ENCODE results near the gene SYT2.
A peak's percentile ranks its signal among the peaks of the same experiment; 100 is the strongest.
"Not testable (repeated sequence)": the region's sequence is repeated elsewhere in the genome, so short reads cannot be mapped to it uniquely, and the experiment has no call there.

SYT2 gene

DNA sequence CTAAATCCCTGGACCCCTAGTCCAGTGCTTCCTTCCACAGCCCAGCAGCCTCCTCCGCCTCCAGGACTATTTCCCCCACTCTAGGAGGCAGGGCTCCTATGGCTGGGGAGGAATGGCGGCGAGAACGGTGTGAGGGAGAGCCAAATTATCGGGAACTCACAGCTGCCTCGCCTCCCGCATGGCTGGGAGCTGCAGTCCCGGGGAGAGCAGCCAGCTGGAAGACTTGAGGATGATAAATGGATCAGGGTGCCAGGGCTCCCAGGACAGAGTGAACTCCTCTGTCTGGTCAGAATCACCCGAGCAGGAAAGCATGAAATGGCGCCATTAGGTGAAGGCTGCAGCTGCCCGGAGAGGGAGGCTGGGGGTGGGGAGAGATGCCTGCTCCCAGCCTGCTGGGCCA is 91.2 kb downstream of the SYT2 start:
- not testable (repeated sequence) for H3K27ac ChIP-seq (ENCODE audit: low read depth, low read length); H3K9me3 ChIP-seq (ENCODE audit: low read length); H3K36me3 ChIP-seq (ENCODE audit: insufficient read depth, low read length); H3K9ac ChIP-seq (ENCODE audit: low read length); H3K27me3 ChIP-seq (ENCODE audit: control insufficient read depth in 1 of 2, insufficient read depth in 2 of 2, low read length in 2 of 2); H3K4me3 ChIP-seq (ENCODE audit: low read depth in 1 of 2, low read length in 2 of 2)
- H3K4me1 ChIP-seq (ENCODE audit: insufficient read depth, low read length): peaks cover 38% of the 10 kb centered on the region

DNA sequence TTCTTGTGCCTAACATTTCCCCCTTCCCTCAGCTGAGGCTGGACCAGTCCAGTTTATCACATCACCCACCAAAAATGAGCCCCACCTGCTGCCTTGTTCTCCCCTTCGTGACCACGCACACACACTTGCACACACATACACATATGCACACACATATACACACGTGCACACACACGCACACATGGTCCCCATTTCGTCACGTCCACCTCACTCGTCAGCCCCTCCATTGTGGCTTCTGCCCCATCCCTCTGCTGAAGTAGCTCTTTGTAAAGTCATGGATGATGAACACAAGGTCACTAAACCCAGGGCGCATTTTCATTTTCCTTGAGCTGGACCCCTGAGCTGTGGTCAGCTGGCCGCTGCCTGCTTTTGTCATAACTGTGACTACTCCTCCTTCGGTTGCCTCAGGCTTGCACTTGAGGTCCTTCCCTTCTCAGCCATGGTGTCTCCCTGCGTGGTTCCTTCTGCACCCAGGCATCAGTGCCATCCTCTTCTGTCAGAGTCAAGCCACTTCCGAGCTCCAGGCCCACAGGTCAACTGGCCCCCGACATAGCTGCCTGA is 93.8 kb downstream of the SYT2 start:
- Histone ChIP-seq H3K4me3 (ENCODE audit: low read depth in 1 of 2, low read length in 2 of 2) (no peak overlapping the region), H3K9me3 (ENCODE audit: low read length) (no peaks in the 10 kb centered on the region), H3K36me3 (ENCODE audit: insufficient read depth, low read length) (no peaks in the 10 kb centered on the region), H3K27ac (ENCODE audit: low read depth, low read length) (no peak overlapping the region), H3K27me3 (ENCODE audit: control insufficient read depth in 1 of 2, insufficient read depth in 2 of 2, low read length in 2 of 2) (no peaks in the 10 kb centered on the region), H3K4me1 (ENCODE audit: insufficient read depth, low read length) (peaks cover 27% of the 10 kb centered on the region), H3K9ac (ENCODE audit: low read length) (no peak overlapping the region)

DNA sequence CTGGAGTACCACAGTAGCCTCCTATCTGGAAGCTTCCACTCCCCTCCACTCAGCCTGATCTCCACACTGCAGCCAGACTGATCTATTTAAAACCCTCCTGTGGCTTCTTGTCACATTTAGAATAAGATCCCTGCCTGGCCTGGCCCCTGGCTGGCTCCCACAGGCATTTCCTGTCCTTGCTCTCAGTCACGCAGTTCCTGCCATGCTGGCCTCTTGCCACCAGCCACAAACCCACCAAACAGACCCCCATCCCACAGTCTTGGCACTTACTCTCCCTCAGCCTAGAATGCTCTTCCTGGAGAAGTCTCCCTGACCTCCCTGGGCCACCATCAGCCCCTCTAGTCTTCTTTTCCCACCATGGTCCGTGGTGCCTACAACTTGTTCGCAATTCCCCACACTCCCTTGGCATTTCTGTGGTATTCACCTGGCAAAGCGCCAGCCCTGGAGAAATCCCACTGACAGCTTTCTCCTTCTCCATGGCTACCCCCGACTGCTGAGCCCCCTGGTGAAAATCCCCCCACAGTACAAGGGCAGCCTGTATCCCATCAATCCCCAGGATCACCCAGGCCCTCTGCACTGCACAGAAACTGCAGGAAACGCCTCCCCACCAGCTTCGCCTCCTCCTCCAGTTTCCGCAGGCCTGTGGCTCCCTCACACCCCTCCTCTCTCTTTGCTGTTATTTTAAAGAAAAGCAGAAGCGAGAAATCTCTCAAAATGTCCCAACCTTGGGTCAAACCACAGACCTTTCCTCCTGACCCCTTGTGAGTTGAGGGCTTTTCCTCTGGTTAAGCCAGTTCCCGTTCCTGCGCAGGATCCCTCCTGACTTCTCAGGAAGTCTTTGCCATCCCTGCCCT is 94.5 kb downstream of the SYT2 start:
- no peak overlapping the region for H3K4me3 ChIP-seq (ENCODE audit: low read depth in 1 of 2, low read length in 2 of 2)
- H3K9me3 ChIP-seq (ENCODE audit: low read length): no peaks in the 10 kb centered on the region
- H3K9ac ChIP-seq (ENCODE audit: low read length): no peak overlapping the region
- H3K36me3 ChIP-seq (ENCODE audit: insufficient read depth, low read length): no peaks in the 10 kb centered on the region
- peaks cover 27% of the 10 kb centered on the region for H3K4me1 ChIP-seq (ENCODE audit: insufficient read depth, low read length)
- H3K27ac ChIP-seq (ENCODE audit: low read depth, low read length): no peak overlapping the region
- no peaks in the 10 kb centered on the region for H3K27me3 ChIP-seq (ENCODE audit: control insufficient read depth in 1 of 2, insufficient read depth in 2 of 2, low read length in 2 of 2)

DNA sequence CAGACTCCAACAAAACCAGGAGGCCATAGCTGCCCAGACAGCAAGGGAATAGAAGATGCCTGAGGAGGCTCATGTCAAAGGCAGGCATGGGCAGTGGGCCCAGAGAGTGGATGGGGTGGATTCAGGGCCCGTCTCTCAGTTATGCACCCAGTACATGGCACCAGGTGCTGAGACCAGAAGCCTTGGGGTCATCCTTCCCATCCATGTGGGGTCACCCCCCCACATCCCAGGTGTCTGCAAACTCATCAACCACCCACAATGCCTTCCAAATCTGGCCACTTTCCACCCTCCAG is 95.1 kb downstream of the SYT2 start:
- not testable (repeated sequence) for H3K27ac ChIP-seq (ENCODE audit: low read depth, low read length); H3K9ac ChIP-seq (ENCODE audit: low read length); H3K9me3 ChIP-seq (ENCODE audit: low read length); H3K4me3 ChIP-seq (ENCODE audit: low read depth in 1 of 2, low read length in 2 of 2); H3K27me3 ChIP-seq (ENCODE audit: control insufficient read depth in 1 of 2, insufficient read depth in 2 of 2, low read length in 2 of 2); H3K36me3 ChIP-seq (ENCODE audit: insufficient read depth, low read length)
- peaks cover 27% of the 10 kb centered on the region for H3K4me1 ChIP-seq (ENCODE audit: insufficient read depth, low read length)

DNA sequence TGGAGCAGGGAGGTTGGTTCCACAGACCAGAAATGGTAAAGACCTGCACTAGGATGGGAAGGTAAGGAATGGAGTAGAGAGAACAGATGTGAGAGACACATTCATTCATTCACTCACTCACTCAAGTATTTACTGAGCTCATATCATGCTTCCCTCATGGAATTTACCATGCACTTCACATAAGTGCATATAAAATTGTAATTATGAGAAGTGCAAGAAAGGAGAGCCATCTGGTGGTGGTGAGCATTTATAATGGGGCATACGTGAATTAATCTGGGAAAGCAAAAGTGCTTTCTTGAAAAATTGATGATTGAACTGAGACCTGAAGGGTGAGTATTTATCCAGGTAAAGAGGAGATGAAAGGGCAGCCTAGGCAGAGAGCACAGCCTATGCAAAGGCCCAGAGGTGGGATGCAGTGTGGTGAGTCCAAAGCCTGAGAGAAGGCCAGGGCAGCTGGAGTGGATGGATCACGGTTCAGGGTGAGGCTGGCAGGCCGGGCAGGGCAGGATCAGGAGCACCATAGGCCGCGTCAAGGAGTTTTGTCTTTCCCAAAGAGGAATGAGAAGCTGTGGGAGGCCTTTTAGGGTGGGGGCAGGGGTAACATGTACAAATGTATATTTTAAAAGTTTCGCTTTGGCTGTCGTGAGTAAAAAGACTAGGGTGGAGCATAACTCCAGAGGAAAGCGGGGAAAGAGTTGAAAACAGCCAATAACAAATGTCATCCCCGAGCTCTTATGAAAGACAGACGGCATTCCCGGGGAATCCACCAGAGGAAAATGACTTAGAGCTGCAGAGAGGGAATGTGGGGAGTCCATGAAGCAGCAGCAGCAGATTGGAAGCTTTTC is 95.7 kb downstream of the SYT2 start:
- H3K9me3 ChIP-seq (ENCODE audit: low read length); H3K27me3 ChIP-seq (ENCODE audit: control insufficient read depth in 1 of 2, insufficient read depth in 2 of 2, low read length in 2 of 2); H3K9ac ChIP-seq (ENCODE audit: low read length); H3K4me3 ChIP-seq (ENCODE audit: low read depth in 1 of 2, low read length in 2 of 2); H3K36me3 ChIP-seq (ENCODE audit: insufficient read depth, low read length); H3K27ac ChIP-seq (ENCODE audit: low read depth, low read length): not testable (repeated sequence)
- peaks cover 27% of the 10 kb centered on the region for H3K4me1 ChIP-seq (ENCODE audit: insufficient read depth, low read length)

DNA sequence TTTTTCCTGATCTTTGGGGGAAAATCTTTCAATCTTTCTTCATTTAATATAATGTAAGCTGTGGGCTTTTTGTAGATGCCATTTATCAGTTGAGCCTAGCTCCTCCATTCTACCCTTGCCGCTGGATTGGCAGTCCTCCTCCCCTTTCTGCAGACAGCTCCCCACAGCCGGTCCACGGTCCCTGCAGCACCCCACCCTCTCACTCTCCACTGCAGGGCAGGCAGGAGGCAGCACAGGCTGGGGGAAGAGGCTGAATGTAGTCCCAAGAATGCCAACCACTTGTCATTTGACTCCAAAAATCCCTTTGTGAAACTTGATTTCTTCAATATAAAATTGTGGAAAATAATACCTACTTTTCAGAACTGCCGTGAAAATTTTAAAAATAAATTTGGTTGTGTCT is 96.7 kb downstream of the SYT2 start:
- H3K9ac ChIP-seq (ENCODE audit: low read length): no peak overlapping the region
- H3K36me3 ChIP-seq (ENCODE audit: insufficient read depth, low read length): no peaks in the 10 kb centered on the region
- H3K4me3 ChIP-seq (ENCODE audit: low read depth in 1 of 2, low read length in 2 of 2): no peak overlapping the region
- no peaks in the 10 kb centered on the region for H3K9me3 ChIP-seq (ENCODE audit: low read length)
- H3K27ac ChIP-seq (ENCODE audit: low read depth, low read length): no peak overlapping the region
- no peaks in the 10 kb centered on the region for H3K27me3 ChIP-seq (ENCODE audit: control insufficient read depth in 1 of 2, insufficient read depth in 2 of 2, low read length in 2 of 2)
- peaks cover 23% of the 10 kb centered on the region for H3K4me1 ChIP-seq (ENCODE audit: insufficient read depth, low read length)

DNA sequence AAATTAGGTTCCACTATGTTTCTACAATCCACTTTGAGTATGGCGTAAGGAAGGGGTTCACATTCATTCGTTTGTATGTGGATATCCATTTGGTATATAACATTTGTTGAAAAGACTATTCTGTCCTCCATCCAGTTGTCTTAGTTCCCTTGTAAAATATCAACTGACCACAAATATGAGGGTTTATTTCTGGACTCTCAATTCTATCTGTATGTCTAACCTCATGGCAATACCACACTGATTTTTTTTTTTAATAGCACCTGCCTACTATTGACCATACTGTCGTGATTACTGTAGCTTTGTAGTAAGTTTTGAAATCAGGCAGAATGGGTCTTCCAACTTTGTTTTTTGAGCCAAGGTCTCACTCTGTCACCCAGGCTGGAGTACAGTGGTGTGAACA is 98.2 kb downstream of the SYT2 start:
- not testable (repeated sequence) for H3K27ac ChIP-seq (ENCODE audit: low read depth, low read length); H3K36me3 ChIP-seq (ENCODE audit: insufficient read depth, low read length); H3K4me3 ChIP-seq (ENCODE audit: low read depth in 1 of 2, low read length in 2 of 2); H3K9ac ChIP-seq (ENCODE audit: low read length); H3K9me3 ChIP-seq (ENCODE audit: low read length); H3K27me3 ChIP-seq (ENCODE audit: control insufficient read depth in 1 of 2, insufficient read depth in 2 of 2, low read length in 2 of 2)
- H3K4me1 ChIP-seq (ENCODE audit: insufficient read depth, low read length): peaks cover 18% of the 10 kb centered on the region

DNA sequence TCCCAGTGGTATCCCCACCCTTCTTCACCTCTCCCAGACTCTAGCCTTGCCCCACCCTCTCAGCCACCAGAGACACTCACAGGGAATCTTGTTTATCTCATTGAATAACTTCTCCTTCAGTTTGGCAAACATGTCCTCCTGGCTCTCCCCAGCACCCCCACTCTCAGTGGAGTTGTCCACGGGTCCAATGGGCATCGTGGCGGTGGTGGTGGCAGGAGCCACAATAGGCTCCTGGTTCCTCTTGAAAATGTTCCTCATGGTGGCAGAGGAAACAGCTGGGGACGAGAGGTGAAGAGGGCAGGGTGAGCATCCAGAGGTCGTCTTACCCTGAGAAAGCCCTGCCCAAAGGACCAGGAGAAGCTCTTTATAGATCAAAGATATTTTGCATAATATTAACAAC is 104.7 kb downstream of the SYT2 start:
- Histone ChIP-seq H3K27ac (ENCODE audit: low read depth, low read length) (no peak overlapping the region), H3K9me3 (ENCODE audit: low read length) (no peaks in the 10 kb centered on the region), H3K9ac (ENCODE audit: low read length) (no peak overlapping the region), H3K27me3 (ENCODE audit: control insufficient read depth in 1 of 2, insufficient read depth in 2 of 2, low read length in 2 of 2) (no peaks in the 10 kb centered on the region), H3K4me1 (ENCODE audit: insufficient read depth, low read length) (no peaks in the 10 kb centered on the region), H3K36me3 (ENCODE audit: insufficient read depth, low read length) (peaks cover 18% of the 10 kb centered on the region), H3K4me3 (ENCODE audit: low read depth in 1 of 2, low read length in 2 of 2) (no peak overlapping the region)

DNA sequence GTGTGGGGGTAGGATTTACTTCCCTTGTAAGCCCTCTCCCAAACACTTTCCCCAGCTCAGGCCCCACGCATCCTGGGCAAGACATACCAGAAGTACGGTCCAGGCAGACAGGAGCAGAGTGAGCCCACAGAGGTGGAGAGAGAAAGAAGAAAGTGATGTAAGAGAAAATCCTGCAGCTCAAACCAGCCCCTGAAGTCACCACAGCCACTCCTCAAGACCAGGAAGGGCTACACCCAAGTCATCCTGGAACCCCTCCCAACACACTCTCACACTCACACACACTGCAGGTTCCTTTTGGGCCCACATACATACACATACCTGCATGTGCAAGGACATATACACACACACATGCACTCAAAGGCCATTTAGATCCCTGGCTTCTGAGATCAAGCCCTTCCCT is 106.8 kb downstream of the SYT2 start:
- Histone ChIP-seq H3K27ac (ENCODE audit: low read depth, low read length) (no peak overlapping the region), H3K27me3 (ENCODE audit: control insufficient read depth in 1 of 2, insufficient read depth in 2 of 2, low read length in 2 of 2) (no peaks in the 10 kb centered on the region), H3K9me3 (ENCODE audit: low read length) (no peaks in the 10 kb centered on the region), H3K9ac (ENCODE audit: low read length) (no peak overlapping the region), H3K4me1 (ENCODE audit: insufficient read depth, low read length) (peaks cover 9% of the 10 kb centered on the region), H3K4me3 (ENCODE audit: low read depth in 1 of 2, low read length in 2 of 2) (no peak overlapping the region), H3K36me3 (ENCODE audit: insufficient read depth, low read length) (peaks cover 18% of the 10 kb centered on the region)

DNA sequence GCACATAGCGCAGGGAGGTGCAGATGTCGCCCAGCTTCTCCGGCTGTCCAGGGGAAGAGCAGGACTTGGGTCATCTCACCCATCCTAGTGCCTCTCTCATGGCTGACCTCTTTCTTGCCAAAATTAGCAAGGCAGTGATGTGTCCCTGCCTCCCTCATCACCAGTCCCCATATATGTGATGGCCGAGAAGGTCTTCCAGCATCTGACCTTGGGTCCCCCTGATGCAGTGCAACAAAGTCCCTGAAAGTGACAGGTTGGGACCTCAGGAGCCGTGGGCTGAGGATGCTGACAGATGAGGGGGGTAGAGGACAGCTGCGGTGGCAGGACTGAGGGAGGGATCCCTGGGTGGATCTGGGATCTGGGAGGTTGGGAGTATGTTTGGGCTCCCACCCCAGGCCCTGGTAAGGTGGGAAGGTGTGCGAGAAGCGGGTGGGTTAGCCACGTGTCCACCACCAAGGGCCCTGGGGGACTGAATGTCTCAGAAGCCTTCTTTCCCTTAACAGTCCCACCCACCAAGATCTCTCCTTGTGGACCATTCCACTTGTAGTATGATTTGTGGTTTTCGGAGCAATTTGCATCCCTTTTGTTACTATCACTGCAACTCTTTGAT is 109.7 kb downstream of the SYT2 start:
- H3K9me3 ChIP-seq (ENCODE audit: low read length): no peaks in the 10 kb centered on the region
- H3K36me3 ChIP-seq (ENCODE audit: insufficient read depth, low read length): peaks cover 27% of the 10 kb centered on the region
- peaks cover 9% of the 10 kb centered on the region for H3K4me1 ChIP-seq (ENCODE audit: insufficient read depth, low read length)
- no peak overlapping the region for H3K9ac ChIP-seq (ENCODE audit: low read length)
- H3K27ac ChIP-seq (ENCODE audit: low read depth, low read length): no peak overlapping the region
- H3K27me3 ChIP-seq (ENCODE audit: control insufficient read depth in 1 of 2, insufficient read depth in 2 of 2, low read length in 2 of 2): no peaks in the 10 kb centered on the region
- H3K4me3 ChIP-seq (ENCODE audit: low read depth in 1 of 2, low read length in 2 of 2): no peak overlapping the region

DNA sequence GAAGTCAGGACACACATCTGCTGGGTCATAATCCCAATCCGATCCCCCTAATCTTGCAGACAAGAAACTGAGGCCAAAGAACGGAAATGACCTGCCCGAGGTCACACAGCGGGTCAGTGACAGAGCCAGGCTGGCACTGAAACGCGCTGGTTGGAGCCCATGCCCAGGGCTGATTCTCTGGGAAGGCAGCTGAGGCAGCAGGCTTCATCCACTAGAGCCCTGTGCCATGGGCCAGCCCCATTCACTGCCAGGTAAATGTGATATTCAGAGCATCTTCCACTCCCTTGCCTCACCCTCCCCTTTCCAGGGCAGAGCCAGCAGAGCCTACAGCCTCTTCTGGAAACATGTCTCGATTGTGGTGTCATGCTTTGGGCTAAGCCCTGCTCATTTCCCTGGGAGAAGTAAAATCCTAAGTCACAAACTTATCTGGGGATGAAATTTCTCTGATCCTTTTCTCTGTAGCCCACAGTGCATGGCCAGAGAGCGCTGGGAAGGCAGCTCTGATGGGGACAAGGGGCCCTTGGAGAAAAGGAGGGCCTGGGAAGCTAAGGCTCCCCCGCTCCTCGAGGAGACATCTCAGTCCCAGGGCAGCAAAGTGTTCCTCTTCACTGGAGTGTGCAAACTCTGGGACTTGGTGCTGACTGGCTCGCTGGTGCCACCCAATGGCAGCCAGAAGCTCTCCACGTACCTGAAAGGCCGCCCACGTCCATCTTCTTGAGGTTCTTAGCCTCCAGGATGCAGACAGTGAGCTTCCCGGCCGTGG is 110.4 kb downstream of the SYT2 start:
- Histone ChIP-seq H3K9me3 (ENCODE audit: low read length) (no peaks in the 10 kb centered on the region), H3K27me3 (ENCODE audit: control insufficient read depth in 1 of 2, insufficient read depth in 2 of 2, low read length in 2 of 2) (no peaks in the 10 kb centered on the region), H3K4me1 (ENCODE audit: insufficient read depth, low read length) (peaks cover 9% of the 10 kb centered on the region), H3K27ac (ENCODE audit: low read depth, low read length) (peak overlapping the region; percentile 4), H3K9ac (ENCODE audit: low read length) (peak overlapping the region; percentile 18), H3K36me3 (ENCODE audit: insufficient read depth, low read length) (peaks cover 27% of the 10 kb centered on the region), H3K4me3 (ENCODE audit: low read depth in 1 of 2, low read length in 2 of 2) (no peak overlapping the region)

Data from muscle layer of colon (tissue), 2 donors.